ENCODE data around the gene LGALS3.

Gene LGALS3

GRCh38 chr14:55153951-55154350 is 24.9 kb downstream of the LGALS3 start:
- H3K27ac ChIP-seq = no peak overlapping the region
- DNase-seq (ENCODE audit: low spot score) = no peak
- no peak for TF ChIP-seq CTCF (IDR thresholded peaks at IDR 0.05)
- no peak overlapping the region for H3K4me3 ChIP-seq

- no peak for DNase-seq (ENCODE audit: low spot score)
- no peak overlapping the region for H3K4me3 ChIP-seq
- TF ChIP-seq CTCF (IDR thresholded peaks at IDR 0.05) = no peak
- H3K27ac ChIP-seq = no peak overlapping the region
These were observed 28.0 kb downstream of the LGALS3 start for GRCh38 chr14:55157080-55157479.

GRCh38 chr14:55158412-55158811 is 29.4 kb downstream of the LGALS3 start:
- TF ChIP-seq CTCF (IDR thresholded peaks at IDR 0.05) = no peak
- no peak for DNase-seq (ENCODE audit: low spot score)
- no peak overlapping the region for H3K27ac ChIP-seq

GRCh38 chr14:55160989-55161388 is 31.9 kb downstream of the LGALS3 start:
- Histone ChIP-seq H3K4me3 (no peak overlapping the region), H3K27ac (no peak overlapping the region)
- no peak for DNase-seq (ENCODE audit: low spot score)
- TF ChIP-seq CTCF (IDR thresholded peaks at IDR 0.05) = peak; percentile 29

More at GRCh38 chr14:55158412-55158811, 29.4 kb downstream of the LGALS3 start:
- H3K4me3 ChIP-seq = no peak overlapping the region

GRCh38 chr14:55170526-55170925 is 41.5 kb downstream of the LGALS3 start:
- DNase-seq (ENCODE audit: low spot score) = no peak
- Histone ChIP-seq H3K27ac (no peak overlapping the region), H3K4me3 (no peak overlapping the region)
- no peak for TF ChIP-seq CTCF (IDR thresholded peaks at IDR 0.05)

- DNase-seq (ENCODE audit: low spot score) = no peak
- Histone ChIP-seq H3K27ac (no peak overlapping the region), H3K4me3 (no peak overlapping the region)
- no peak for TF ChIP-seq CTCF (IDR thresholded peaks at IDR 0.05)
These were observed 51.0 kb downstream of the LGALS3 start for GRCh38 chr14:55180006-55180405.

GRCh38 chr14:55180434-55180833 is 51.4 kb downstream of the LGALS3 start:
- no peak for DNase-seq (ENCODE audit: low spot score)
- H3K27ac ChIP-seq = no peak overlapping the region
- TF ChIP-seq CTCF (IDR thresholded peaks at IDR 0.05) = no peak

More at GRCh38 chr14:55180434-55180833, 51.4 kb downstream of the LGALS3 start:
- H3K4me3 ChIP-seq = no peak overlapping the region
